ENCODE data around the gene RALGPS1.

Gene RALGPS1

DNA sequence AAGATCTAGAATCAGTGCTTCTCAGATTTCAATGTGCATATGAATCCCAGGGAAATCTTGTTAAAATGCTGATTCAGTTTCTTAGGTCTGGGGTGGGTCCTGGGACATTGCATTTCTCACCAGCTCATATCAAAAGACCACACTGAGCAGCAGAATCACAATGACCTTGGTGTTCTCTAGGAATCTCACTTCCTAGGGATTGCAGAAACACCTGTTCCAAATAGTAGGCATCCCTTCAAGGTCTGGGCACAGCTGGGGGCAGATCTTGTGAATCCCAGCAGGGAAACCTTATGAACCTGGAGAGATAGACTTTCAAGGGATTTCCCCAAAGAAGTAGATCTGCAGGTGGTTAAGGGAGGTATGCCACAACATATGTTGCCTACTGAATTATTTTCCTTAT lies 341.1 kb downstream of the RALGPS1 start:
- no peak overlapping the region for H2AFZ ChIP-seq (ENCODE audit: insufficient read depth, low read length, poor library complexity)
- no peaks in the 10 kb centered on the region for H3K36me3 ChIP-seq (ENCODE audit: control insufficient read depth in 1 of 2, insufficient read depth in 2 of 2, low read length in 2 of 2)
- no peaks in the 10 kb centered on the region for H3K27me3 ChIP-seq (ENCODE audit: insufficient read depth, low read length)
- H2BK12ac ChIP-seq (ENCODE audit: low read length) = no peak overlapping the region
- H3K9ac ChIP-seq (ENCODE audit: low read length) = no peak overlapping the region
- H3K4me1 ChIP-seq (ENCODE audit: control insufficient read depth in 1 of 2, insufficient read depth in 2 of 2, low read length in 2 of 2) = peaks cover 5 to 14% of the 10 kb centered on the region in 2 experiments
- no peak for DNase-seq
- no peak overlapping the region for H2BK5ac ChIP-seq (ENCODE audit: low read depth, low read length, poor library complexity)
- H3K4me3 ChIP-seq (ENCODE audit: low read depth, low read length) = no peak overlapping the region
- no peak overlapping the region for H3K23ac ChIP-seq (ENCODE audit: low read length)
- no peak overlapping the region for H4K12ac ChIP-seq (ENCODE audit: low read depth, low read length)
- H3K18ac ChIP-seq (ENCODE audit: low read length) = no peak overlapping the region
- H3K9me3 ChIP-seq (ENCODE audit: insufficient read depth, low read depth, low read length) = no peaks in the 10 kb centered on the region
- no peaks in the 10 kb centered on the region for H3K79me2 ChIP-seq (ENCODE audit: control insufficient read depth, insufficient read depth, low read length, poor library complexity)
- no peak overlapping the region for H4K8ac ChIP-seq (ENCODE audit: low read depth, low read length)
- H3K4me2 ChIP-seq (ENCODE audit: low read length) = no peak overlapping the region
- no peak overlapping the region for H2BK120ac ChIP-seq (ENCODE audit: insufficient read depth, low read length, poor library complexity)
- H3K4ac ChIP-seq (ENCODE audit: low read depth, low read length) = no peak overlapping the region
- peaks cover 2% of the 10 kb centered on the region for H3K79me1 ChIP-seq (ENCODE audit: low read length)
- H3K27ac ChIP-seq (ENCODE audit: low read depth, low read length) = no peak overlapping the region
- no peak overlapping the region for H2AK5ac ChIP-seq (ENCODE audit: low read length)
- H4K91ac ChIP-seq (ENCODE audit: low read depth, low read length) = no peak overlapping the region
- H3K14ac ChIP-seq (ENCODE audit: low read length) = no peak overlapping the region

DNA sequence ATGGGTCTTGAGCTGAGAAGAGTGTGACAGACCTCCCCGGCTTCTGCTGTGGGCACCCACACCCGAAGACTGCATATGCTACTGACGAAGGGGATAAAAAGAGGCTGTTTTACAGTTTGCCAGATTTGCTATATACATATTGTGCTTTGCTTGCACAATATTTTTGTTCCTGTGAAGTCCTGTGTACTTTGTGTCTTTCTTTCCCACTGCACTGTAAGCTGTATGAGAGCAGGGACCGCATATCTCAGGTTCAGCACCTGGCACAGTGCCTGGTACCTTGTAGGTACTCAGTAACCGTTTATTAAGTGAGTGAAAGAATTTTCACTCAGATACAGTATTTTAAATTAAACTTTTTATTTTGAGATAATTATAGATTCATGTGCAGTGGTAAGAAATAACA lies 341.7 kb downstream of the RALGPS1 start:
- no peak for DNase-seq
- no peak overlapping the region for H3K14ac ChIP-seq (ENCODE audit: low read length)
- H3K36me3 ChIP-seq (ENCODE audit: control insufficient read depth in 1 of 2, insufficient read depth in 2 of 2, low read length in 2 of 2) = no peaks in the 10 kb centered on the region
- no peak overlapping the region for H3K4me3 ChIP-seq (ENCODE audit: low read depth, low read length)
- no peak overlapping the region for H4K91ac ChIP-seq (ENCODE audit: low read depth, low read length)
- no peak overlapping the region for H2AFZ ChIP-seq (ENCODE audit: insufficient read depth, low read length, poor library complexity)
- no CpG with 5 or more reads among the region's 5 CpGs for WGBS (ENCODE audit: extremely low coverage, insufficient coverage, insufficient read length)
- no peak overlapping the region for H4K12ac ChIP-seq (ENCODE audit: low read depth, low read length)
- H2BK120ac ChIP-seq (ENCODE audit: insufficient read depth, low read length, poor library complexity) = no peak overlapping the region
- no peak overlapping the region for H3K27ac ChIP-seq (ENCODE audit: low read depth, low read length)
- peaks cover 5 to 14% of the 10 kb centered on the region in 2 experiments for H3K4me1 ChIP-seq (ENCODE audit: control insufficient read depth in 1 of 2, insufficient read depth in 2 of 2, low read length in 2 of 2)
- no peak overlapping the region for H2BK5ac ChIP-seq (ENCODE audit: low read depth, low read length, poor library complexity)
- no peak overlapping the region for H3K23ac ChIP-seq (ENCODE audit: low read length)
- H3K4ac ChIP-seq (ENCODE audit: low read depth, low read length) = no peak overlapping the region
- H3K79me1 ChIP-seq (ENCODE audit: low read length) = peaks cover 2% of the 10 kb centered on the region
- H2AK5ac ChIP-seq (ENCODE audit: low read length) = no peak overlapping the region
- H3K9me3 ChIP-seq (ENCODE audit: insufficient read depth, low read depth, low read length) = no peaks in the 10 kb centered on the region
- no peaks in the 10 kb centered on the region for H3K27me3 ChIP-seq (ENCODE audit: insufficient read depth, low read length)
- H3K9ac ChIP-seq (ENCODE audit: low read length) = no peak overlapping the region
- no peak overlapping the region for H3K4me2 ChIP-seq (ENCODE audit: low read length)
- H2BK12ac ChIP-seq (ENCODE audit: low read length) = no peak overlapping the region
- no peaks in the 10 kb centered on the region for H3K79me2 ChIP-seq (ENCODE audit: control insufficient read depth, insufficient read depth, low read length, poor library complexity)
- no peak overlapping the region for H3K18ac ChIP-seq (ENCODE audit: low read length)
- no peak overlapping the region for H4K8ac ChIP-seq (ENCODE audit: low read depth, low read length)

DNA sequence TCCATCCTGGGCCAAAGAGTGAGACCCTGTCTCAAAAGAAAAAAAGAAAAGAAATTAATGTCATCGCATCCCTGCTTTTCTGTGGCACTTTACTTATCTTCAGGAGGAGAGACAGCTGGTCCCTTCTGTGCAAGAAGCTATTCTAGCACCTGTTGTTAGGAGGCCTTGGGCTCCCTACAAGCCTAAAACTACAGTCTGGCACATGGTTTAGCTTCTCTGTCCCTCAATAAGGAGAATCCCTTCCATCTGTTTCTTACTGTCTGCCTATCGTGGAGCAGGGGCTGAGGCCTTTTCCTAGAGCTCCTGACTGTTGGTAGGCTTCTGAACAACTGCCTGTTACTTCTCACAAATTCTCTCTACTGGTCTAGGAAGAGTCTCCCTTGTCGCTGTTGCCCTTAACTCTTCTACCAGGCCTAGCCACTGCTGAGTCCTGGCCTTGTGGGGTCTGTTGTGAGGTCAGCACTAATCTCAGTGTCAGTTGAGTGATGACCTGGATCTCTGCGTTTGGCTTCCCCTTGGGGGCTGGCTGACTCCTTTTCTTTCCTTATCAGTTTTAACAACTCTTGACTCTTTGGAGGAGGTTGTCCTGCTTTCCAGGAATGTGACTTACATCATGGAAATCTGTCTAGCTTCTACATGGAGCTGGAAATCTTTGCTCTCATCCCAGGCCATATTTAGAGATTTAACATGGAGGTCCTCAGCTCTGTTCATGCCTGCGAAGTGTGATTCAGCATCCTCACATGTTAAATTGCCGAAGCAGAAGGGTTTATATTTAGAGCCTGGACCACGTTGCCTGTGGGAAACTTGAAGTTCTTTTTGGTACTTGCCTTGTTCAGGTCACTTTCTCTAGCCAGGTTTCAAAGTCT lies 344.3 kb downstream of the RALGPS1 start:
- H3K9me3 ChIP-seq (ENCODE audit: insufficient read depth, low read depth, low read length) = no peaks in the 10 kb centered on the region
- no peak overlapping the region for H2AK5ac ChIP-seq (ENCODE audit: low read length)
- H2BK12ac ChIP-seq (ENCODE audit: low read length) = no peak overlapping the region
- no peaks in the 10 kb centered on the region for H3K27me3 ChIP-seq (ENCODE audit: insufficient read depth, low read length)
- H3K79me1 ChIP-seq (ENCODE audit: low read length) = peaks cover 2% of the 10 kb centered on the region
- H3K23ac ChIP-seq (ENCODE audit: low read length) = no peak overlapping the region
- DNase-seq = no peak
- no peak overlapping the region for H3K14ac ChIP-seq (ENCODE audit: low read length)
- H4K12ac ChIP-seq (ENCODE audit: low read depth, low read length) = no peak overlapping the region
- no peak overlapping the region for H2BK120ac ChIP-seq (ENCODE audit: insufficient read depth, low read length, poor library complexity)
- no peak overlapping the region for H3K4me3 ChIP-seq (ENCODE audit: low read depth, low read length)
- no peak overlapping the region for H2BK5ac ChIP-seq (ENCODE audit: low read depth, low read length, poor library complexity)
- no peak overlapping the region for H3K18ac ChIP-seq (ENCODE audit: low read length)
- H3K9ac ChIP-seq (ENCODE audit: low read length) = no peak overlapping the region
- no peak overlapping the region for H4K91ac ChIP-seq (ENCODE audit: low read depth, low read length)
- peaks cover 5 to 14% of the 10 kb centered on the region in 2 experiments for H3K4me1 ChIP-seq (ENCODE audit: control insufficient read depth in 1 of 2, insufficient read depth in 2 of 2, low read length in 2 of 2)
- H2AFZ ChIP-seq (ENCODE audit: insufficient read depth, low read length, poor library complexity) = no peak overlapping the region
- H3K79me2 ChIP-seq (ENCODE audit: control insufficient read depth, insufficient read depth, low read length, poor library complexity) = no peaks in the 10 kb centered on the region
- no CpG with 5 or more reads among the region's 7 CpGs for WGBS (ENCODE audit: extremely low coverage, insufficient coverage, insufficient read length)
- H3K4me2 ChIP-seq (ENCODE audit: low read length) = no peak overlapping the region
- H3K36me3 ChIP-seq (ENCODE audit: control insufficient read depth in 1 of 2, insufficient read depth in 2 of 2, low read length in 2 of 2) = no peaks in the 10 kb centered on the region
- no peak overlapping the region for H4K8ac ChIP-seq (ENCODE audit: low read depth, low read length)
- no peak overlapping the region for H3K4ac ChIP-seq (ENCODE audit: low read depth, low read length)
- no peak overlapping the region for H3K27ac ChIP-seq (ENCODE audit: low read depth, low read length)

DNA sequence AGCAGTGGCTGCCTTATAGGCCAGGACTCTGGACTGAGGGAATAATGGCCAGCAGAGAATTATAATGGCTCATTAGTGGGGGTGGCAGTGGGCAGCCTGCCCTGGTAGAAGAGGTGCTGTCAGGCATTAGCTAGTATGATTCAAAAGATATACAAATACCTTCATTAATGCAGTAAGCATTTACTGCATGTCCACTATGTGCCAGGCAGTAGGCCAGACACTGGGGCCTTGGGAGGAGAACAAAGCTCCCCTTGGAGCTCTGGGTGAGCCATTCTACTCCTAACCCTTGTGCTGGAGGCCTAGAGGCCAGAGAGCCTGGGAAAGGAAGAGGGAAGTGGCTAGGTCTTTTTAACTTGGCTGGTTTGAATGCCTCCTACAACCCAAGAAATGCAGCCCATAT lies 348.0 kb downstream of the RALGPS1 start:
- Histone ChIP-seq H3K4me2 (ENCODE audit: low read length) (no peak overlapping the region), H2AFZ (ENCODE audit: insufficient read depth, low read length, poor library complexity) (no peak overlapping the region), H3K27me3 (ENCODE audit: insufficient read depth, low read length) (no peaks in the 10 kb centered on the region), H3K18ac (ENCODE audit: low read length) (no peak overlapping the region), H2AK5ac (ENCODE audit: low read length) (no peak overlapping the region), H2BK12ac (ENCODE audit: low read length) (no peak overlapping the region), H3K9ac (ENCODE audit: low read length) (no peak overlapping the region), H3K4me1 (ENCODE audit: control insufficient read depth in 1 of 2, insufficient read depth in 2 of 2, low read length in 2 of 2) (peaks cover 5 to 14% of the 10 kb centered on the region in 2 experiments), H3K36me3 (ENCODE audit: control insufficient read depth in 1 of 2, insufficient read depth in 2 of 2, low read length in 2 of 2) (no peaks in the 10 kb centered on the region), H4K8ac (ENCODE audit: low read depth, low read length) (no peak overlapping the region), H2BK5ac (ENCODE audit: low read depth, low read length, poor library complexity) (no peak overlapping the region), H3K14ac (ENCODE audit: low read length) (no peak overlapping the region), H3K4me3 (ENCODE audit: low read depth, low read length) (no peak overlapping the region), H4K91ac (ENCODE audit: low read depth, low read length) (no peak overlapping the region), H3K9me3 (ENCODE audit: insufficient read depth, low read depth, low read length) (no peaks in the 10 kb centered on the region), H3K27ac (ENCODE audit: low read depth, low read length) (no peak overlapping the region), H2BK120ac (ENCODE audit: insufficient read depth, low read length, poor library complexity) (no peak overlapping the region), H3K4ac (ENCODE audit: low read depth, low read length) (no peak overlapping the region), H3K79me2 (ENCODE audit: control insufficient read depth, insufficient read depth, low read length, poor library complexity) (no peaks in the 10 kb centered on the region), H3K79me1 (ENCODE audit: low read length) (peaks cover 2% of the 10 kb centered on the region), H3K23ac (ENCODE audit: low read length) (no peak overlapping the region), H4K12ac (ENCODE audit: low read depth, low read length) (no peak overlapping the region)
- DNase-seq = no peak
